ENCODE data around the gene NUP188. TPM values are rescaled to one million over a fixed set of nuclear protein-coding genes. Genes with fewer than 3 reads are reported as not detected.

The NUP188 gene
- total RNA-seq: 21.0 TPM
- long read RNA-seq, full-length matches to known transcripts: 22 of 40 reads
- long read RNA-seq, partial matches to known transcripts: 16 of 40 reads
- long read RNA-seq, other reads (novel, unspliced or antisense): 2 of 40 reads

DNA sequence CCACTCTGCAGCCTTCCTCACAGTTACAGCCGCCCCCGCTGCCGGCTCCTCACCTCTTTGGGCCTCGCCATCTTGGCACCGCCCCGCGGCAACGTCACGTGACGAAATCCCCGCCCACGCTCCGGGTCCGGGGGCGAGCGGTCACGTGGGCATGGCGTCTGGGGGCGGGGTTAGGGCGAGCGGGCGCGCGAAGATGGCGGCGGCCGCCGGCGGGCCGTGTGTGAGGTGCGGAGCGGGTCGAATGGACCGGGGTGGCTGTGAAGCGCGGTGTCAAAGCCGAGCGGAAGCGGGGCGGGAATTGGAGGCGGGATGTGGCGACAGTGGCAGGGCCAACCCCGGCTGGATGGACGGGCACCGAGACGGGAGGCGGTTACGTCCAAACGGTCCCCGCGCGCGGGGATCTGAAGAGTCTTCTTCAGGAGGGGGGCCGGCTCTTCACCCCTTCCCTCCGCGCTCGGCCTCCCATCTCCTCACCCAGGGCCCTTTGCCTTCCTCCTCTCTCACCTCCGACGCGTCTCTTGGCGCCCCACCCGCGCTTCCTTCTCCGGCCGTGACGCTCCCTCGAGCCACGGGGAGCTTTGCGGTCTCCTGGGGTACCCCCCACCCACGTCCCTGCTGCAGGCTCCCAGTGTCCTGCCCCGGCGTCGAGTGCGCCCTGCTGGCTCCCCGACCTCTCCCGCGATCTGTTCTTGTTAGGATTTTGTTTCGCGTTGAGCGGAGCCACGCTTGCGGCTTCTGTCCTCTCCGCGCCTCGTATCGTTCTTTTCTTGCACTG, at the start of gene NUP188, which contains the start of gene DOLK:
TSS of gene NUP188 (plus strand) at position 173 of the 775 bp plus-strand sequence. CDS start at position 194, 21 bp downstream.
TSS of gene DOLK (minus strand) at position 77 of the 775 bp plus-strand sequence. CDS start 300 bp downstream, outside the sequence.
- DNase-seq (peak; percentile 98), ATAC-seq (ENCODE audit: poor library complexity) (peak; percentile 96)
- intact Hi-C loops (cut with DNase I): no loop called here

DNA sequence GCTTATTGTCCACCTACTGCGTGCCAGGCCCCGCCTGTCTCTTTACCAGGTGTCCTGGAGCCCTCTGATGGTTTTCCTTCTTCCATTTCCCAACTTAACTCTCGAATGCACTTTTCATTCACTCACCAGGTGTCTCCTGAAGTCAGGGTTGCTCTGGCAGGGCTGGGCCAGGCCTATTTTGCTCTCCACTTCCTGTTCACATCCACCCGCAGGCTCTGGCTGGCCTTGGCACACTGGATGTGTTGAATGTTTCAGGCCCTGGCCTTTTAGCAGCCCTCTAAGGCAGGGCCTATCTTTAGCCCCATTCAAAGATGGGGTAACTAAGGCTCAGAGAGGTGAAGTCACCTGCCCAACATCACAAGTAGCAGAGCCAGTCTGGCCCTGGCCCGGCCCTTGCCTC, 49.1 kb upstream of the NUP188 start:
- DNase-seq (no peak), ATAC-seq (ENCODE audit: poor library complexity) (no peak)
- intact Hi-C loops (cut with DNase I): no loop called here

DNA sequence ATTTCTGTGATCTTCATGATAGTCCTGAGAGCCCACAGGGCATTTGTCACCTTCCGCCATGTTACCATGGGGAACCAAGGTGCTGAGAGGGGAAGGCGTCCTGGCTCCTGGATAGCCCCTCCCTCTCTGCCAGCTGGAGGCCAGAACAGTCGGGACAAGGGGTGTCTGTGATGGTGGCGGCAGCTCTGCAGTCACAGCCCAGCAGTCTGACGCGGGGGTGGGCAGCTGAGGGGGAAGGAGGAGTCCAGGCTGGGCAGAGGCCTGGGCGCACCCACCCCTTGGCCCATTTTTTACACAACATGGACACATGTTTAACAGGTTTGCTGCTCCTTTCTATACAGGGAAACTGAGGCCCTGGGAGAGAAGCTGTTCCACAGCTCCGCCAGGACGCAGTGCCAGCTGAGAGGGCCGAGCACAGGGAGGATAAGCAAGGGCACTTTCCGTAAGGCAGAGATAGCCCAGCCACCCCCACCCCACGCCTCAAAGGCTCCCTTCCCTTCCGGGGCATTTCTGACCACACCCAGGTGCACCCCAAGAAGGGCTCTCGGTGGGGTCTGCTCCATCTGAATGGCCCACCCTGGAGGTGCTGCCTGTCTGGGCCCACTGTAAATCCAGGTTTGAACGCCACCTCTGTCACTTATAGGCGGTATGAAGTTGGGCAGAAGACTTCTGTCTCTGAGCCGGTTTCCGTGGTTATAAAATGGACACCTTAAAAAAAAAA, 48.5 kb upstream of the NUP188 start:
- intact Hi-C loops (cut with DNase I): no loop called here
- ATAC-seq (ENCODE audit: poor library complexity): no peak
- no peak for DNase-seq

DNA sequence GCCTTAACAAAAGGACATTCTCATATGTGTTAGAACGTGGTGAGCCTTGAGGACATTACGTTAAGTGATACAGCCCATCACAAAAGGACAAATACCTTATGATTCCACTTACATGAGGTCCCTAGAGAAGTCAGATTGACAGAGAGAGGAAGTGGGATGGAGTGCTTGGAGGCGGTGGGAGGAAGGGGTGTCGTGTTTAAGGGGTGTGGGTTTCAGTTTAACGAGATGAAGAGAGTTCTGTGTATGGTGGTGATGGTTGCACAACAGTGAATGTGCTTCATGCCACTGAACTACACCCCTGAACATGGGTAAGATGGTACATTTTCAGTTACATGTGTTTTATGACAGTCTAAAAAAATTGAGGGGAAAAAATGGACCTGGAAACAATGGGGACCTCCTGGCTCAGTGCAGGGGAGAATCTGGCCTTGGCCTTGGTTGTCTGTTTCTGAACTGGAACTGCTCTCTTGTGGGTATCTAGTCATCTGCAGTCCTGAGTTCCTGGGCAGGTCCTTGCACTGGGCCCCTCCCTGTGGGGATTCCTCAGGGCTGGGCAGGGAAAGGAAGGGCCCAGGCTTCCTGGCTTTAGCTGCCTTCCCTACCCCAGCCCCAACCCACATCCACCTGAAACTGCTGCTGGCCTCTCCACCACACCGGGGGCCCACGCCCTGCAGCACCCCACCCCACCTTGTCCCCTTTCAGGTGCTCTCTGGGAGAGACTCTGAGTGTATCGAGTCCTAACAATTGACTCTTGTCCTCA, 47.8 kb upstream of the NUP188 start:
- ATAC-seq (ENCODE audit: poor library complexity) (no peak), DNase-seq (no peak)
- intact Hi-C loops (cut with DNase I): no loop called here

- no peak for DNase-seq
- ATAC-seq (ENCODE audit: poor library complexity): no peak
- intact Hi-C loops (cut with DNase I): no loop called here
Observed at GRCh38 chr9:128901379-128901778, 46.1 kb upstream of the NUP188 start.

- ATAC-seq (ENCODE audit: poor library complexity): no peak
Observed at GRCh38 chr9:128901822-128902221, 45.7 kb upstream of the NUP188 start.

DNA sequence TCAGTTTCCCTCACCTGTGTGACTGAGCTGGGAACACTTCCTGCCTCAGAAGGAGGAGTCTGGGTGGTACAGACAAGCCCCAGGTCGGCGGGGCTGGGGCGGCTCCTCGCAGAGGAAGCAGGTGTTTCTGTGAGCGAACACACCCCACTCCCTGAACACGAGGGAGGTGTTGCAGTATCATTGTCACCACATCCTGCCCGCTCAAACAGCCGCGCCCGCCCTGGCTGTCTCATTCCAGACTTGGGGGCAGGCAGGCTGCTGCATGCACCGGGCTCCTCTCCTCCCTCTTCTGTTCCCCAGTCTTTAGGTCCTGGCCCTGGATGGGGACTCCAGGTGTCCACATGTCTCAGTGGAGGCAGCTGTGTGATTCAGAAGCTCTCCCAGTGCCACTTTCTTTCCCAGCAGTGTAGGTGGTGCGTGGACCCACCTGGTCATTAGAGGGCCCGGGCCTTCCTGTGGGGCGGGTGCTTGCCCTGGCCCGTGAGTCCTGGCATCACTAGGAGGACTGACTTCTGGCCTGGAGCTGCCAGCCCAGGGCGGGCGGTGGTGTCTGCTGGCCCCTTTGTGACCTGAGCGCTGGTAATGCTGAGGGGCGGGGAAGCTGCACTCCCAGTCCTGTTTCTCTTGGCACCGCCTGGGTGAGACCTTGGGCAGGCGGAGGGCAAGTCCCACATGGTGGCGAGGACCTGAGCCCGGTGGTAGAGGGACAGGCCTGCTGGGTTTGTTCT, 45.0 kb upstream of the NUP188 start:
- DNase-seq (peak; percentile 73), ATAC-seq (ENCODE audit: poor library complexity) (peak; percentile 57)
- intact Hi-C loops (cut with DNase I): no loop called here

More at GRCh38 chr9:128901822-128902221, 45.7 kb upstream of the NUP188 start:
- DNase-seq: no peak
- intact Hi-C loops (cut with DNase I): no loop called here

DNA sequence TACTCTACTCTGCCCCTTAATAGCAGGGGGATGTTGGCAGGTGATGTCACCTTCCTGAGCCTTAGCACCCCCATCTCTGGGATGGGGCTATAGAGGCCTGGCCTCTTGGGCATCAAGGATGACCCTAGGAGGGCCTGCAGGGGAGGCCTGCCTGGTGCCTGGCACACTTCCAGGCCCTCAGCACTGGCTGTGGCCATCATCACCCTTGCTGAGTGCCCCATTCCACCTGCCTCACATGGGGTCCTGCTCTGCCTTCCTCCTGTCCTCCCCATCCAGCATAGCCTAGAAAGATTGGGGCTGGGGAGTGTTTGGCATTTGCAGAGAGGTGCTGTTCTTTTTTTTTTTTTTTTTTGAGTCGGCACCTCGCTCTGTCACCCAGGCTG, 44.4 kb upstream of the NUP188 start:
- intact Hi-C loops (cut with DNase I): no loop called here
- ATAC-seq (ENCODE audit: poor library complexity) (no peak), DNase-seq (no peak)

- no peak for ATAC-seq (ENCODE audit: poor library complexity)
- DNase-seq: no peak
- intact Hi-C loops (cut with DNase I): no loop called here
Observed at GRCh38 chr9:128903871-128904620, 43.5 kb upstream of the NUP188 start.

- no peak for ATAC-seq (ENCODE audit: poor library complexity)
- intact Hi-C loops (cut with DNase I): no loop called here
Observed at GRCh38 chr9:128905964-128906363, 41.5 kb upstream of the NUP188 start.

DNA sequence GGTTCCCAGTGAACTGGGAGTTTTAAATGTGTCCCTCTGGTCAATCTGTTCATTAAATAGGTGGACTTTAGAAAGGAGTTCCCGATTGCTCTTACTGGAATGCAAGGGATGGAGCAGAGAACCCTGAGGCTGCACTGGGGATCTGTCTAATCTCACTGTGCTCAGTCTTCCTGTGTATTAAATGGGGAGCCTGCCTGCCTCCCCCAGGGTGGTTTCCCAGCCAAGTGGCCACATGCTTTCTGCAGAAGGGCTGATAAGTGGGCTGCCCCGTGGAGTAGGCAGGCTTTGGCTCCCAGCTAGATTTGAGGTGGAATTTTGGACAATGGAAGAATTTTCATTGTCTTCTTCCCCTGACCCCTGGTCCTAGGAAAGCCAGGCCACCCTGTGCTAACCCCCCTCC, 40.8 kb upstream of the NUP188 start:
- intact Hi-C loops (cut with DNase I): no loop called here
- DNase-seq (no peak), ATAC-seq (ENCODE audit: poor library complexity) (no peak)

More at GRCh38 chr9:128905964-128906363, 41.5 kb upstream of the NUP188 start:
- no peak for DNase-seq

- no peak for ATAC-seq (ENCODE audit: poor library complexity)
- no peak for DNase-seq
- intact Hi-C loops (cut with DNase I): no loop called here
Observed at GRCh38 chr9:128908372-128908771, 39.1 kb upstream of the NUP188 start.

DNA sequence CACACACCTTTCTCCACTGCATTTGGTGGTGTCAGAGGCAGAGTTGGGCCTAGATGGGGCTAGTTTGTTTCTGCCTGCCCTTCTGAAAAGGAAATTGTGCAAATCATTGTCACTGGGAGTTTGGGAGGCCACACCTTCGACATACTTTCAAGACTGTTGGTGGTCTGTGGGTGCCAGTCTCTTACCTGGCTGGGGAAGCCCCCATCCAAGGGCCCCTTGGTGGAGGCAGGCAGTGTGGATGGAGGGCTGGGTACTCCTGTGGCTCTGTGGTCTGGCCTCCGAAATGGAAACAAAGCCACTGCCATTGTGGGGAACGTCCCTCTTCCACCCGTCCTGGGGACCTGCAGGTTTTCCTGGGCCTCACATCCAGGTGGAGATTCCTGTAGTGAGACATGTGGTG, 37.6 kb upstream of the NUP188 start:
- intact Hi-C loops (cut with DNase I): no loop called here
- ATAC-seq (ENCODE audit: poor library complexity) (no peak), DNase-seq (no peak)

GRCh38 chr9:128910906-128911305, 36.6 kb upstream of the NUP188 start:
- peak; percentile 4 for ATAC-seq (ENCODE audit: poor library complexity)
- intact Hi-C loops (cut with DNase I): no loop called here
- no peak for DNase-seq

- intact Hi-C loops (cut with DNase I): no loop called here
- ATAC-seq (ENCODE audit: poor library complexity): peak; percentile 68
Observed at GRCh38 chr9:128911529-128912035, 35.9 kb upstream of the NUP188 start.

DNA sequence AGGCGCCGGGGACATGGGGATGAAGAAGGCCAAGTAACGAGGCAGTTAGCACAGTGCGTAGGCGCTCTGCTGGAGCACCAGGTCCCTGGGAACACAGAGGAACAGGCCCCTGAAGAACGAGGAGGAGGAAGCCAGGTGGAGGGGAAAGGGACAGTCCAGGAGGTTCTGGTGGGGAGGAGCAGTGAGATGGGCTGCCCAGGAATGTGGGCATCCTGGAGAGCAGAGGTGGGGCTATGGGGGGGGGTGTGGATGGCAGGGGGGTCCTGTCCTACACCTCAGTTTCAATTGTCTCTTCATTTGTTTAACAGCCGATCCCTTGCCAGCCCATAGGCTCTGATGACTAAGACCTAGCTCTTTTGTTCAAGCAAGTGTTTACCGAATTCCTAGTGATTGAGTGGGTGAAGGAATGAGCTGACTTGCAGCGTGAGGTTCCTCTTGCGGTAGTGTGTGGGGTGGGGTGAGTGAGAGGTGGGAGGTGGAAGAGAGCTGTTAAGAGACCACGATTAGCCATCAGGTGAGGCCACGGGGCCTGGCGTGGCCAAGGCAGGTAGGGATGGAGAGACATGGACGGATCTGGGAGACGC, 35.1 kb upstream of the NUP188 start:
- no peak for ATAC-seq (ENCODE audit: poor library complexity)
- no peak for DNase-seq
- intact Hi-C loops (cut with DNase I): no loop called here

More at GRCh38 chr9:128911529-128912035, 35.9 kb upstream of the NUP188 start:
- DNase-seq: peak; percentile 82
